BE2C (cell line): Measurements from ENCODE around the gene TCF4.

Experiments
- DNase-seq: peaks from one replicate; pipeline ENCODE4 v3.0.0-alpha.2; 2020
- H3K27me3 ChIP-seq: fragments of 250-450 bp; sonication (Bioruptor Pico); 2 replicates; pipeline ENCODE4 v1.5.1; 2020; ENCODE audit warnings: mild to moderate bottlenecking
- H3K36me3 ChIP-seq: fragments of 250-450 bp; sonication (Bioruptor Pico); 2 replicates; pipeline ENCODE4 v1.5.1; 2020; ENCODE audit warnings: mild to moderate bottlenecking
- H3K4me1 ChIP-seq: fragments of 250-450 bp; sonication (Bioruptor Pico); 2 replicates; pipeline ENCODE4 v1.5.1; 2020
- H3K4me3 ChIP-seq: 2 replicates; pipeline ENCODE4 v1.5.1; 2011; ENCODE audit warnings: low read depth, low read length
- H3K9me3 ChIP-seq: fragments of 250-450 bp; sonication (Bioruptor Pico); 2 replicates; pipeline ENCODE4 v1.5.1; 2020
- TF ChIP-seq, protein P1 (sequence below): IDR thresholded peaks from 2 replicates; pipeline ENCODE4 v1.5.1; 2012; ENCODE audit warnings: mild to moderate bottlenecking, low read depth, low read length

Gene TCF4

GRCh38 chr18:55485666-55486065 is 102.3 kb downstream of the TCF4 start:
- TF ChIP-seq, protein P1, sequence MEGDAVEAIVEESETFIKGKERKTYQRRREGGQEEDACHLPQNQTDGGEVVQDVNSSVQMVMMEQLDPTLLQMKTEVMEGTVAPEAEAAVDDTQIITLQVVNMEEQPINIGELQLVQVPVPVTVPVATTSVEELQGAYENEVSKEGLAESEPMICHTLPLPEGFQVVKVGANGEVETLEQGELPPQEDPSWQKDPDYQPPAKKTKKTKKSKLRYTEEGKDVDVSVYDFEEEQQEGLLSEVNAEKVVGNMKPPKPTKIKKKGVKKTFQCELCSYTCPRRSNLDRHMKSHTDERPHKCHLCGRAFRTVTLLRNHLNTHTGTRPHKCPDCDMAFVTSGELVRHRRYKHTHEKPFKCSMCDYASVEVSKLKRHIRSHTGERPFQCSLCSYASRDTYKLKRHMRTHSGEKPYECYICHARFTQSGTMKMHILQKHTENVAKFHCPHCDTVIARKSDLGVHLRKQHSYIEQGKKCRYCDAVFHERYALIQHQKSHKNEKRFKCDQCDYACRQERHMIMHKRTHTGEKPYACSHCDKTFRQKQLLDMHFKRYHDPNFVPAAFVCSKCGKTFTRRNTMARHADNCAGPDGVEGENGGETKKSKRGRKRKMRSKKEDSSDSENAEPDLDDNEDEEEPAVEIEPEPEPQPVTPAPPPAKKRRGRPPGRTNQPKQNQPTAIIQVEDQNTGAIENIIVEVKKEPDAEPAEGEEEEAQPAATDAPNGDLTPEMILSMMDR = no peak
- Histone ChIP-seq H3K4me1 (peaks cover 9% of the 10 kb centered on the region; the same call in 1 of the 2 replicates), H3K27me3 (no peaks in the 10 kb centered on the region), H3K9me3 (no peaks in the 10 kb centered on the region), H3K36me3 (no peaks in the 10 kb centered on the region; the same call in 1 of the 2 replicates), H3K4me3 (no peak overlapping the region)
- no peak for DNase-seq

GRCh38 chr18:55484773-55485172 is 103.2 kb downstream of the TCF4 start:
- DNase-seq = no peak
- Histone ChIP-seq H3K9me3 (no peaks in the 10 kb centered on the region), H3K4me3 (no peak overlapping the region), H3K4me1 (peaks cover 9% of the 10 kb centered on the region; the same call in 1 of the 2 replicates), H3K36me3 (no peaks in the 10 kb centered on the region; the same call in 1 of the 2 replicates), H3K27me3 (no peaks in the 10 kb centered on the region)
- TF ChIP-seq, protein P1 = no peak

- no peak for DNase-seq
- Histone ChIP-seq H3K9me3 (no peaks in the 10 kb centered on the region), H3K4me1 (no peaks in the 10 kb centered on the region), H3K27me3 (no peaks in the 10 kb centered on the region), H3K36me3 (no peaks in the 10 kb centered on the region; the same call in 1 of the 2 replicates), H3K4me3 (no peak overlapping the region)
- TF ChIP-seq, protein P1 = no peak
These were observed 104.6 kb downstream of the TCF4 start for GRCh38 chr18:55483266-55483871.

DNA sequence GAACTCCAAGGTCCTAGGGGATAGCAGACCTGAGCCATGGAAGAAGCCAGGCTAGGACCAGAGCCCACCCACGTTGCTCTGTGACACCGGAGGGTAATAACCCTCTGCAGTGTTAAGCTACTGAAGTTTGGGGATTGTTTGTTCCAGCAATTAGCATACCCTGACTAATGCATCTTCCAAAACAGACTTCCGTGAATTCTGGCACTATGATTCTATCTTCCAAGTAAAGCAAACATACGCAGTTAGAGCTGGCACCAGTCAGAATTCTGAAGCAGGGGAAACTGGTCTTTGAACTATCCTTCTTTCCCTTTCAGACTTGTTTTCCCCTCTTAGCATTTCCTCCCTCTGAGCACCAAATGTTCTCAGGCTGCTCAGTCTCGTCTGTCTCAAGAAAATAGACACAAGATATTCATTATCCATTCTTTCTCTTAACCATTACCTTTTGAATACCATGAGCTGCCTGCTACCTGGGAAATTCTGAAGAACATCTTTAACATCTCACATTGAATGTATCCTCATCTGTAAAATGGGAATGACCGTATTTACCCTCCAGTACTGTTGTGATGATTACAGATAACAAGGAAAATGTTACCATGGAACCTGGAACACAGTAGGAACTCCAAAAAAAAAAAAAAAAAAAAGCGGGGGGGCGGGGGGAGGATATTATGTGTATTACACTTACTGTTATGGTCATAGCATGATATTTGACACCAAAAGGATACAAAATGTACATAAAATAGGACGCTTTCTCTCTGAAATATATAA is 108.2 kb downstream of the TCF4 start:
- Histone ChIP-seq H3K9me3 (no peaks in the 10 kb centered on the region), H3K27me3 (no peaks in the 10 kb centered on the region), H3K36me3 (no peaks in the 10 kb centered on the region; the same call in 1 of the 2 replicates), H3K4me3 (no peak overlapping the region), H3K4me1 (peaks cover 11% of the 10 kb centered on the region; the same call in 1 of the 2 replicates)
- DNase-seq = no peak
- TF ChIP-seq, protein P1 = no peak

DNA sequence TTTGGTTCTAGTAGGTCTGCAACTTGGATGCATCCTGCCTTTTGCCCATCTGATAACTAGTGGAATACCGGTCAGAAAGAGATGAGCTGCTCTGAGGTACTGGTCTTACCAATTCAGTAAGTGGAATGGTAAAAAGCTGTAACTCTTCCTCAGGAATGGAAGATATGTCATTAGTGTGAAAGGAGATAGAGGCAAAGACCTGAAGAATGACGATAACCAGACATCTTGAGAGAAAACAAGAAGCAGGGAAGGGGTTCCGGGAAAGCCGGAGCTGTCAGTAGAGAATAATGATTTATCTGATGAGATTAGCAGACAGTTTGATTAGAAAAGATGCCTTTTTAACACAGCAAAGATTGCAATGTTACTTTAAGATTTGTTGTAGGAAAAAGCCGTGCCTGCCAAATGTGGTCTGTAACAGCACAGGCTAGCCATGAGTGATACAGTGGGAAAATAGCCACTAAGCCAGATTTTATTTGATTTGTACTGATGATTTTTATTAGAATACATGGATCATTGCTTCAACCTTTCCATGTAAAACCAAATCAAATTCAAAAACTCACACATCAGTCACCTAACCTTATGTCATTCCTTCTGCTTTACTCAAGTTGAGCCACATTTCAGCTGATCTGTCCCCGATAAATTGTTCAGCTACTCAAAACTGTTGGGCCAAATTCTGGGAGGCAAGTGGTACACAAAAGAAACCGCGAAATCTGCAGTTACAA is 110.0 kb downstream of the TCF4 start:
- Histone ChIP-seq H3K4me3 (peak overlapping the region; percentile 54), H3K36me3 (no peaks in the 10 kb centered on the region; the same call in 1 of the 2 replicates), H3K27me3 (no peaks in the 10 kb centered on the region), H3K9me3 (no peaks in the 10 kb centered on the region), H3K4me1 (peaks cover 11% of the 10 kb centered on the region; the same call in 1 of the 2 replicates)
- DNase-seq = peak; percentile 12
- TF ChIP-seq, protein P1 = no peak
